Transverse colon (tissue), 4 donors: ENCODE data around the gene HAGH.

Source experiments
- POLR2A ChIP-seq: fragments of 450-650 bp; IDR thresholded peaks from one replicate; pipeline ENCODE4 v1.6.1; 2016; ENCODE audit warnings: antibody characterized with exemption, mild to moderate bottlenecking, moderate library complexity
- POLR2AphosphoS5 ChIP-seq, 3 donors: sonication (generic); formaldehyde crosslinking; IDR thresholded peaks; one replicate each; pipeline ENCODE4 v1.6.1; 2016; ENCODE audit warnings: antibody characterized with exemption in 3 of 3
- TF ChIP-seq, protein P1 (sequence below), 5 experiments: fragments of 200-600 bp in 3 of 5; fragments of 450-650 bp in 2 of 5; sonication (generic) in 3 of 5; IDR thresholded peaks; 1 replicate in 2 of 5; 2 replicates in 3 of 5; pipeline ENCODE4 v1.5.1; 2016 to 2017; ENCODE audit warnings: antibody characterized with exemption in 5 of 5, inconsistent platforms in 3 of 5, mild to moderate bottlenecking in 2 of 5, moderate library complexity in 1 of 5

- TF ChIP-seq POLR2A (no peak), POLR2AphosphoS5 (IDR thresholded peaks at IDR 0.05) (no peak)
- TF ChIP-seq, protein P1, sequence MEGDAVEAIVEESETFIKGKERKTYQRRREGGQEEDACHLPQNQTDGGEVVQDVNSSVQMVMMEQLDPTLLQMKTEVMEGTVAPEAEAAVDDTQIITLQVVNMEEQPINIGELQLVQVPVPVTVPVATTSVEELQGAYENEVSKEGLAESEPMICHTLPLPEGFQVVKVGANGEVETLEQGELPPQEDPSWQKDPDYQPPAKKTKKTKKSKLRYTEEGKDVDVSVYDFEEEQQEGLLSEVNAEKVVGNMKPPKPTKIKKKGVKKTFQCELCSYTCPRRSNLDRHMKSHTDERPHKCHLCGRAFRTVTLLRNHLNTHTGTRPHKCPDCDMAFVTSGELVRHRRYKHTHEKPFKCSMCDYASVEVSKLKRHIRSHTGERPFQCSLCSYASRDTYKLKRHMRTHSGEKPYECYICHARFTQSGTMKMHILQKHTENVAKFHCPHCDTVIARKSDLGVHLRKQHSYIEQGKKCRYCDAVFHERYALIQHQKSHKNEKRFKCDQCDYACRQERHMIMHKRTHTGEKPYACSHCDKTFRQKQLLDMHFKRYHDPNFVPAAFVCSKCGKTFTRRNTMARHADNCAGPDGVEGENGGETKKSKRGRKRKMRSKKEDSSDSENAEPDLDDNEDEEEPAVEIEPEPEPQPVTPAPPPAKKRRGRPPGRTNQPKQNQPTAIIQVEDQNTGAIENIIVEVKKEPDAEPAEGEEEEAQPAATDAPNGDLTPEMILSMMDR (IDR thresholded peaks at IDR 0.05), result no peak
Measured at GRCh38 chr16:1764971-1765370, 61.7 kb downstream of the HAGH start.
